Omental fat pad (tissue), 4 donors: ENCODE results near the gene OR2T10. TPM values are rescaled to one million over a fixed set of nuclear protein-coding genes. Genes with fewer than 3 reads are reported as not detected.
"Not testable (repeated sequence)": the region's sequence is repeated elsewhere in the genome, so short reads cannot be mapped to it uniquely, and the experiment has no call there.

Experiments used
- ATAC-seq: fragments of 150-250 bp; one replicate; pipeline ENCODE4 v1.9.1; 2016; ENCODE audit warnings: mild to moderate bottlenecking, moderate library complexity; ENCODE audit not compliant: low FRiP score
- DNase-seq: peaks from one replicate; pipeline ENCODE4 v3.0.0-alpha.2; 2019; ENCODE audit warnings: low spot score
- small RNA-seq: library from RNA; depleted of rRNA; stranded (forward); fragments of <200 nt; gene quantifications from one replicate; pipeline ENCODE3, GENCODE V24; 2016
- total RNA-seq, 4 donors: library from RNA; depleted of rRNA; stranded (reverse); fragments of >200 nt; gene quantifications; one replicate each; pipeline ENCODE4 v1.1.0, GENCODE V29; 2016

The OR2T10 gene
- total RNA-seq, 4 donors from 2014 or later, result not detected

DNA sequence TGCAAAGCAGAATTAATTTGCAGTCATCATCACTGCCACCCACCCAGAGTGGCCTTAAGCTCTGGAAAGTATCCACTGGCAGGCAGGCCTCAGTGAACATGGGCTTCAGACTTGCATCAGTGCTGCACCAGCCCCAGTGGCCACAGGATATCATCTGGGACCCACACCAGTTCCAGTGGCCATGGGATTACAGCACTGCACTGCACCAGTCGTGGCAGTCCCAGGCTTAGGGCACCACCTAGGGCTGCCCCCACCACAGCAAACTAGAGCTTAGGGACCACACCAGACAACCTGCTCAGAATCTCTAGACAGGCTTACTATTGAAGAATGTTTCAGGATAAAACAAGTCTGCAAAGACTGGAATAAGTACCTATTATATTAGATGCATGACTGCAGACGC is 50.1 kb downstream of the OR2T10 start:
- not testable (repeated sequence) for DNase-seq, ATAC-seq

Small RNA genes within 50 kb of the gene (small RNA-seq; reads per million reads assigned to genes)
- not detected for gene RF00019

Other genes starting within 250 kb of the OR2T10 start
- not detected for gene OR14C36, start 248.9 kb downstream of the OR2T10 start, total RNA-seq
- gene OR2T4, start 236.0 kb downstream of the OR2T10 start, total RNA-seq, result not detected
- gene OR2T6, start 222.0 kb downstream of the OR2T10 start, total RNA-seq, result not detected
- gene OR2T1, start 194.7 kb downstream of the OR2T10 start, total RNA-seq, result not detected
- gene OR2T2, start 152.1 kb downstream of the OR2T10 start, total RNA-seq, result not detected
- not detected for gene OR2T3, start 124.3 kb downstream of the OR2T10 start, total RNA-seq
- gene OR2T5, start 109.1 kb downstream of the OR2T10 start, total RNA-seq, result not detected
- gene OR2G6, start 89.6 kb downstream of the OR2T10 start, total RNA-seq, result not detected
- not detected for gene OR2T29, start 34.9 kb downstream of the OR2T10 start, total RNA-seq
- gene OR2T34, start 22.9 kb downstream of the OR2T10 start, total RNA-seq, result not detected
- gene OR2T11, start 37.4 kb upstream of the OR2T10 start, total RNA-seq, result not detected
- gene OR2T35, start 47.6 kb upstream of the OR2T10 start, total RNA-seq, result not detected
- not detected for gene OR2T27, start 57.8 kb upstream of the OR2T10 start, total RNA-seq
- gene OR14I1, start 105.1 kb upstream of the OR2T10 start, total RNA-seq, result not detected
- gene LYPD8, start 158.1 kb upstream of the OR2T10 start, total RNA-seq, result not detected
- gene SH3BP5L, start 228.2 kb upstream of the OR2T10 start, total RNA-seq, result 10 to 100 TPM in 3 of 4 donors, 1 to 10 TPM in 1; 9.7 to 20.0 (median 15.2) TPM
- gene ZNF672, start 240.5 kb upstream of the OR2T10 start, total RNA-seq, result 10 to 100 TPM; 25.5 to 40.8 (median 26.8) TPM